SK-N-SH (cell line): Measurements from ENCODE around the gene MISP3. TPM values are rescaled to one million over a fixed set of nuclear protein-coding genes. Genes with fewer than 3 reads are reported as not detected.
A peak's percentile ranks its signal among the peaks of the same experiment; 100 is the strongest.
"Not testable (repeated sequence)": the region's sequence is repeated elsewhere in the genome, so short reads cannot be mapped to it uniquely, and the experiment has no call there.

Experiments used
- CTCF ChIA-PET: fragments of 300-600, 350-600 bp; formaldehyde crosslinking; extraction: SDS; loops from one replicate; lab custom pipeline; 2021; lab: Yijun Ruan, JAX
- POLR2A ChIA-PET: fragments of 350-600 bp; sonication (Branson Sonifier 250); formaldehyde crosslinking; extraction: SDS; loops from one replicate; lab custom pipeline; 2020; ENCODE audit warnings: antibody characterized with exemption, inconsistent platforms; lab: Yijun Ruan, JAX
- DNase-seq: peaks from one replicate; pipeline ENCODE4 v3.0.0; 2012
- H2AFZ ChIP-seq: fragments of 200-600 bp; sonication (generic); 2 replicates; pipeline ENCODE4 v1.8.1; 2016; ENCODE audit warnings: antibody characterized with exemption, mild to moderate bottlenecking, low read depth
- H3F3A ChIP-seq: fragments of 200-600 bp; sonication (generic); replicated peaks from 2 replicates; pipeline ENCODE3; 2016; ENCODE audit warnings: antibody characterized with exemption, mild to moderate bottlenecking; ENCODE audit not compliant: insufficient read depth
- H3K27ac ChIP-seq, 2 experiments: fragments of 200-500 bp in 1 of 2; fragments of 200-600 bp in 1 of 2; sonication (Bioruptor generic) in 1 of 2; sonication (generic), shearing (Covaris generic) in 1 of 2; 2 replicates each; pipeline versions ENCODE4 v1.5.1 to v1.6.1; 2014 to 2016; ENCODE audit warnings: low read depth in 2 of 2, inconsistent platforms in 1 of 2, low read length in 1 of 2, mild to moderate bottlenecking in 1 of 2, mixed read lengths in 1 of 2
- H3K27me3 ChIP-seq: fragments of 200-600 bp; sonication (generic), shearing (Covaris generic); 2 replicates; pipeline ENCODE4 v1.6.1; 2016; ENCODE audit warnings: mixed run types; ENCODE audit not compliant: insufficient read depth
- H3K36me3 ChIP-seq, 2 experiments: fragments of 200-500 bp in 1 of 2; fragments of 200-600 bp in 1 of 2; sonication (Bioruptor generic) in 1 of 2; sonication (generic) in 1 of 2; replicated peaks in 1 of 2; 2 replicates each; pipeline versions ENCODE3 to v1.5.1; 2014 to 2016; ENCODE audit warnings: low read length in 1 of 2, mild to moderate bottlenecking in 1 of 2; ENCODE audit not compliant: insufficient read depth in 2 of 2, control insufficient read depth in 1 of 2
- H3K4me1 ChIP-seq, 2 experiments: fragments of 200-500 bp in 1 of 2; fragments of 200-600 bp in 1 of 2; sonication (Bioruptor generic) in 1 of 2; sonication (generic), shearing (Covaris generic) in 1 of 2; 2 replicates each; pipeline versions ENCODE4 v1.5.1 to v1.6.1; 2014 to 2016; ENCODE audit warnings: low read depth in 1 of 2, low read length in 1 of 2, mixed run types in 1 of 2; ENCODE audit not compliant: insufficient read depth in 2 of 2, control insufficient read depth in 1 of 2
- H3K4me2 ChIP-seq: fragments of 200-600 bp; sonication (generic), shearing (Covaris generic); 2 replicates; pipeline ENCODE4 v1.6.1; 2017; ENCODE audit warnings: mixed run types
- H3K4me3 ChIP-seq, 2 experiments: fragments of 200-500 bp in 1 of 2; fragments of 200-600 bp in 1 of 2; sonication (Bioruptor generic) in 1 of 2; sonication (generic), shearing (Covaris generic) in 1 of 2; 2 replicates each; pipeline versions ENCODE4 v1.5.1 to v1.8.1; 2014 to 2016; ENCODE audit warnings: low read depth in 2 of 2, inconsistent platforms in 1 of 2, low read length in 1 of 2, mild to moderate bottlenecking in 1 of 2, mixed read lengths in 1 of 2, moderate library complexity in 1 of 2
- H3K79me2 ChIP-seq: fragments of 200-600 bp; sonication (generic); 2 replicates; pipeline ENCODE4 v1.8.1; 2017; ENCODE audit warnings: mild to moderate bottlenecking; ENCODE audit not compliant: insufficient read depth
- H3K9ac ChIP-seq: fragments of 200-600 bp; sonication (generic); 2 replicates; pipeline ENCODE4 v1.6.1; 2017; ENCODE audit warnings: mixed run types
- H3K9me2 ChIP-seq: fragments of 200-600 bp; sonication (generic); 2 replicates; pipeline ENCODE4 v1.6.1; 2017; ENCODE audit warnings: mixed run types
- H3K9me3 ChIP-seq: fragments of 200-600 bp; sonication (generic); 2 replicates; pipeline ENCODE4 v1.6.1; 2017; ENCODE audit warnings: mixed run types, mild to moderate bottlenecking, moderate library complexity
- H4K20me1 ChIP-seq: fragments of 200-600 bp; sonication (generic); 2 replicates; pipeline ENCODE4 v1.6.1; 2017; ENCODE audit warnings: mild to moderate bottlenecking, mixed run types; ENCODE audit not compliant: insufficient read depth
- CTCF ChIP-seq: fragments of 200-600 bp; sonication (generic); IDR thresholded peaks from 2 replicates; pipeline ENCODE4 v1.6.1; 2017; ENCODE audit warnings: antibody characterized with exemption, mild to moderate bottlenecking, moderate library complexity
- ELF1 ChIP-seq: IDR thresholded peaks from 2 replicates; pipeline ENCODE4 v1.4.0; 2012
- EZH2phosphoT487 ChIP-seq: fragments of 200-600 bp; sonication (generic); IDR thresholded peaks from 2 replicates; pipeline ENCODE4 v1.6.1; 2017; ENCODE audit warnings: low read depth, mixed run types, mild to moderate bottlenecking, antibody characterized with exemption, moderate library complexity, borderline replicate concordance
- FOSL2 ChIP-seq: IDR thresholded peaks from 2 replicates; pipeline ENCODE4 v1.4.0; 2012; ENCODE audit warnings: low read depth, mild to moderate bottlenecking, moderate library complexity, borderline replicate concordance
- FOXM1 ChIP-seq: IDR thresholded peaks from 2 replicates; pipeline ENCODE4 v1.4.0; 2012; ENCODE audit warnings: low read depth, mild to moderate bottlenecking
- PBX3 ChIP-seq: IDR thresholded peaks from 2 replicates; pipeline ENCODE4; 2012
- RAD21 ChIP-seq: IDR thresholded peaks from 2 replicates; pipeline ENCODE4 v1.6.1; 2012; ENCODE audit warnings: mild to moderate bottlenecking, low read length
- RCOR1 ChIP-seq: fragments of 150-350 bp; IDR thresholded peaks from 2 replicates; pipeline ENCODE4 v1.6.1; 2017; ENCODE audit warnings: antibody characterized with exemption, low read length
- SIN3A ChIP-seq: IDR thresholded peaks from 2 replicates; pipeline ENCODE4 v1.6.1; 2012; ENCODE audit warnings: low read depth, mild to moderate bottlenecking, low read length, moderate library complexity, borderline replicate concordance
- SMC3 ChIP-seq: IDR thresholded peaks from 2 replicates; pipeline ENCODE4 v1.6.1; 2012; ENCODE audit warnings: low read depth, low read length, improper control_type of control experiment
- TAF1 ChIP-seq: IDR thresholded peaks from 2 replicates; pipeline ENCODE4 v1.6.1; 2012; ENCODE audit warnings: low read depth, mild to moderate bottlenecking, low read length, moderate library complexity, borderline replicate concordance
- TCF12 ChIP-seq: IDR thresholded peaks from 2 replicates; pipeline ENCODE4 v1.4.0; 2012
- TEAD4 ChIP-seq: IDR thresholded peaks from 2 replicates; pipeline ENCODE4 v1.4.0; 2012; ENCODE audit warnings: mild to moderate bottlenecking, borderline replicate concordance; ENCODE audit not compliant: insufficient read depth
- USF1 ChIP-seq: IDR thresholded peaks from 2 replicates; pipeline ENCODE4 v1.4.0; 2012; ENCODE audit warnings: low read depth, borderline replicate concordance
- USF2 ChIP-seq: fragments of 150-350 bp; IDR thresholded peaks from 2 replicates; pipeline ENCODE4 v1.6.1; 2017; ENCODE audit warnings: antibody characterized with exemption, low read length, low read depth, borderline replicate concordance
- YY1 ChIP-seq: IDR thresholded peaks from 2 replicates; pipeline ENCODE4 v1.4.0; 2012; ENCODE audit warnings: low read depth, mild to moderate bottlenecking
- WGBS: methylation state at CpG from one replicate; pipeline ENCODE4 v1.1.6; 2017; ENCODE audit warnings: low lambda C conversion rate; 5-methylcytosine and 5-hydroxymethylcytosine counted together
- polyA plus RNA-seq, 3 experiments: library from polyadenylated mRNA; depleted of rRNA; stranded (reverse); fragments of >200 nt; gene quantifications; 2 replicates each; pipeline ENCODE4 v1.2.3, GENCODE V29; 2012

The MISP3 gene
- polyA plus RNA-seq, 1 of the 3 experiments (the other 2 are of a cell fraction), result 2.6 TPM

GRCh38 chr19:14048443-14049153 lies 24.0 kb upstream of the MISP3 start:
- no peak for TF ChIP-seq TCF12
- TF ChIP-seq SMC3, result peak; percentile 31; the same call in 1 of the 2 replicates
- TF ChIP-seq RAD21, result peak; percentile 52
- TF ChIP-seq CTCF, result peak; percentile 79
- Histone ChIP-seq H3K4me1 (no peaks in the 10 kb centered on the region), H3K9me2 (no peaks in the 10 kb centered on the region), H3F3A (no peaks in the 10 kb centered on the region), H3K27me3 (no peaks in the 10 kb centered on the region), H3K79me2 (no peaks in the 10 kb centered on the region), H3K36me3 (no peaks in the 10 kb centered on the region), H3K9ac (no peak overlapping the region), H2AFZ (no peak overlapping the region), H3K27ac (no peak overlapping the region), H4K20me1 (no peaks in the 10 kb centered on the region), H3K4me3 (no peak overlapping the region), H3K4me2 (no peak overlapping the region), H3K9me3 (no peaks in the 10 kb centered on the region)
- DNase-seq, result peak; percentile 83
- ChIA-PET CTCF (interaction anchor here (0.6 to 4.5 kb wide), 19 partner anchors 11 to 168 kb away, joined by 3 to 34 read pairs (median 3); partner anchors contain the start of genes IL27RA and MISP3), POLR2A (interaction anchor here (0.7 to 1.2 kb wide), 3 partner anchors 9 to 167 kb away, joined by 3 read pairs; partner anchors contain the start of gene IL27RA)
- WGBS, result 80% methylated on average over 8 of the region's 8 CpGs

GRCh38 chr19:14050512-14050911 lies 22.1 kb upstream of the MISP3 start:
- Histone ChIP-seq H3K27me3 (no peaks in the 10 kb centered on the region), H3F3A (no peaks in the 10 kb centered on the region), H3K79me2 (no peaks in the 10 kb centered on the region), H3K4me2 (no peak overlapping the region), H3K27ac (no peak overlapping the region), H3K4me1 (no peaks in the 10 kb centered on the region), H4K20me1 (no peaks in the 10 kb centered on the region), H2AFZ (no peak overlapping the region), H3K9me3 (no peaks in the 10 kb centered on the region), H3K9me2 (no peaks in the 10 kb centered on the region), H3K36me3 (no peaks in the 10 kb centered on the region), H3K4me3 (no peak overlapping the region), H3K9ac (no peak overlapping the region)
- no peak for DNase-seq
- WGBS, result 96% methylated on average over 4 of the region's 4 CpGs
- ChIA-PET CTCF (interaction anchor here (1.2 to 4.5 kb wide), 4 partner anchors 9 to 25 kb away, joined by 4 to 34 read pairs (median 4); no protein-coding TSS in a partner anchor), POLR2A (interaction anchor here (0.7 kb wide), 1 partner anchor 27 kb away, joined by 6 read pairs; no protein-coding TSS in a partner anchor)
- TF ChIP-seq USF2, result no peak
- TF ChIP-seq RAD21, result no peak
- TF ChIP-seq TAF1, result no peak
- TF ChIP-seq FOXM1, result no peak
- TF ChIP-seq USF1, result no peak
- no peak for TF ChIP-seq EZH2phosphoT487
- TF ChIP-seq YY1, result no peak
- no peak for TF ChIP-seq TEAD4
- TF ChIP-seq PBX3, result no peak
- no peak for TF ChIP-seq FOSL2
- no peak for TF ChIP-seq ELF1
- no peak for TF ChIP-seq SIN3A
- TF ChIP-seq RCOR1, result no peak

GRCh38 chr19:14050961-14051360 lies 21.6 kb upstream of the MISP3 start:
- H3K79me2 ChIP-seq, H3K27me3 ChIP-seq, H3K9me3 ChIP-seq, POLR2A ChIA-PET, H3K4me1 ChIP-seq, H4K20me1 ChIP-seq, H3K4me3 ChIP-seq, DNase-seq, H3K27ac ChIP-seq, H3K9me2 ChIP-seq, H3K36me3 ChIP-seq, H3K4me2 ChIP-seq, H3F3A ChIP-seq, H3K9ac ChIP-seq, H2AFZ ChIP-seq: not testable (repeated sequence)
- 94% methylated on average over 11 of the region's 11 CpGs for WGBS
- CTCF ChIA-PET, result interaction anchor here (1.2 to 4.5 kb wide), 5 partner anchors 8 to 24 kb away, joined by 4 to 34 read pairs (median 5); no protein-coding TSS in a partner anchor
